Measurements from ENCODE around the gene ENOX2. TPM values are rescaled to one million over a fixed set of nuclear protein-coding genes. Genes with fewer than 3 reads are reported as not detected.

The ENOX2 gene
- polyA plus RNA-seq, 3 donors: 18.3 to 19.4 (median 18.8) TPM

DNA sequence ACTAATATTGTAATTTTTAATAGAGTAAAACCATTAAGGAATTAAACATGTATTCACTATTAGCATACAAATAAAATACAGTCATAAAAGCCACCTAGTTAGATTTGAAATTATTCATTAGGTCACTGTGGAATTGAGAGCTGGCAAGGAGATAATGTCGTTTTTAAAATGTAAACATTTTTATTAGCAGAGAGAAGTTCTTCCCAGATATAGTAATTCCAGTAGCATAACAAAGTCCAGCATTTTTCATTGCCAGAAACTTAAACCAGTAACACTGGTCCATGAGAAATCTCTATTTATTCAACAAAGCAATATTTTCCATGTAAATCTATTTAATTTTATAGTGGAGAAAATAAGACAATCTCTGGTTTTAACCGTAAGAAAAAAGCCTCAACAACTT is 17.5 kb downstream of the ENOX2 start:
- no peak for DNase-seq (ENCODE audit: low read depth in 3 of 3, low spot score in 2 of 3)

DNA sequence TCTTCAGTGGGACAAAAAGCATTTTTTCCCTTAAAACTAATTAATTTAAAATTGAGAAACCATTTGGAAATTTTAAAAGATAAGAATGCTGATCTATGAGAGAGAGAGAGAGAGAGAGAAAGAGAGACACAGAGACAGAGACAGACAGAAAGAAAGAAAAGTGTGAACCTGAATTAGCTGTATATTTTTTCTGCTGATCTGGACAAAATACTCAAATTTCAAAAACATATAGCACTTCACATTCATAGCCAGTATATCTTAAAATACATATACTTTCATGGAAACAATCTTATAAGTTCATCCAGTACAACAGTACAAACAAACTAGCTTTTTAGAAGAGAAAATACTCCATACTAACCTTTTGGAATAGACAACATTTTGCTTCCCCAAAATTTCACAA is 18.4 kb downstream of the ENOX2 start:
- DNase-seq (ENCODE audit: low read depth in 3 of 3, low spot score in 2 of 3): no peak

DNA sequence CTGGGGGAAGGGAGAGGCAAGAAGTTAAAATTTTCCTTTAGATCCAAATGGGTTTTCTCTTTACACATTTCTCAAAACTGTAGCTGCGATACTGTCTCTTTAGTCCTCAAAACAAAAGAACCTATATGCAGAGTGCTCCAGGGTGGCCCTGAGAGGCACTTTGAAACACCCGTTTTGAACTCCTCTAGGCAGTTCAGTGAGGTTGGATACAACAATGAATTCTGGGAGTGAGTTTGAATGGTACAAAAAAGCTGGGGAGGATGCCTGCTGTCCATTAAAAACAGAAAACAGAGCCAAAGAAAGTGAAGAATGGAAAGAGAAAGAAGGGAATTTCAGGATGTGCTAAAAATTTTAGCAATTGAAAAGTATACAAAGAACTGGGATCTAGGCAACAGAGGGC is 23.1 kb downstream of the ENOX2 start:
- DNase-seq (ENCODE audit: low read depth in 3 of 3, low spot score in 2 of 3): no peak

- no peak for DNase-seq (ENCODE audit: low read depth in 3 of 3, low spot score in 2 of 3)
These were observed 24.4 kb downstream of the ENOX2 start for GRCh38 chrX:130878350-130879341.

- no peak for DNase-seq (ENCODE audit: low read depth in 3 of 3, low spot score in 2 of 3)
These were observed 25.1 kb downstream of the ENOX2 start for GRCh38 chrX:130877892-130878341.

DNA sequence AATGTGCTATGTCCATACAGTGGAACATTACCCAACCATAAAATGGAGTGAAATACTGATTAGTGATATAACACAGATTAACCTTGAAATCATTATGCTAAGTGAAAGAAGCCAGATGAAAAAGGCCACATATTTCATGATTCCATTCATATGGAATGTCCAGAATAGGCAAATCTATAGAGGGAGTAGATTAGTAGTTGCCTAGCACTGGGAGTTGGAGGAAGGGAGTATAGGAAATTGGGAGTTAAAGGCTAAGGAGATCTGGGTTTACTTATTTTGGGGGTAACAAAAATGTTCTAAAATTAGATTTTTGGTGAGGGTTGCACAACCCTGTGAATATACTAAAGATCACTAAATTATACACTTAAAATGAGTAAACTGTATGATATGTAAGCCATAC is 26.8 kb downstream of the ENOX2 start:
- no peak for DNase-seq (ENCODE audit: low read depth in 3 of 3, low spot score in 2 of 3)

GRCh38 chrX:130874751-130875150 is 28.3 kb downstream of the ENOX2 start:
- no peak for DNase-seq (ENCODE audit: low read depth in 3 of 3, low spot score in 2 of 3)

- DNase-seq (ENCODE audit: low read depth in 3 of 3, low spot score in 2 of 3): no peak
These were observed 33.8 kb downstream of the ENOX2 start for GRCh38 chrX:130869239-130869638.

DNA sequence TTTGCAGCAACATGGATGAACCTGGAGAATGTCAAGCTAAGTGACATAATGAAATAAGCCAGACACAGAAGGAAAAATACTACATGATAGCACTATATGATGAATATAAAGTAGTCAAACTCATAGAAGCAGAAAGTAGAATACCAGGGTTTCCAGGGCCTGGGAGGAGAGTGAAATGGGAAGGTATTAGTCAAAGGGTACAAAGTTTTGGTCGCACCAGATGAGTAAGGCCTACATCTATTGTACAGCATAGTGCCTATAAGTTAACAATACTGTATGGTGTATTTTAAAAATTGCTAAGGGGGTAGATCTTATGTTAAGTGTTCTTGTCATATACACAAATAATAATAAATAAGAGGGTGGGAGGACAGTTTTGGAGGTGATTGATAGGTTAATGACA is 41.5 kb downstream of the ENOX2 start:
- no peak for DNase-seq (ENCODE audit: low read depth in 3 of 3, low spot score in 2 of 3)

DNA sequence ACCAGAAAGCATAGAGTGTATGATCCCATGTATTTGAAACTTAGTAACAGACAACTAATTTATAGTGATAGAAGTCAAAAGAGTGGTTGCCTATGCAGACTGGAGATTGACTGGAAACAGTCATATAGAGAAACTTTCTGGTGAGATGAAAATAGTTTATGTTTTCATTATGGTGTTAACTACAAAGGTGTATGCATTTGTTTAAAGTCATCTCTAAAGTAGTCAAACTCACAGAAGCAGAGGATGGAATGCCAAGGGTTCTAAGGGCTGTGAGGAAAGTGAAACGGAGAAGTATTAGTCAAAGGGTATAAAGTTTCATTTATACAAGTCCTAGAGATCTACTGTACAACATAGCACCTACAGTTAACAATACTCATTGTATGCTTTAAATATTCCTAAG is 45.8 kb downstream of the ENOX2 start:
- DNase-seq (ENCODE audit: low read depth in 3 of 3, low spot score in 2 of 3): no peak

GRCh38 chrX:130851569-130851968 is 51.4 kb downstream of the ENOX2 start:
- DNase-seq (ENCODE audit: low read depth in 3 of 3, low spot score in 2 of 3): no peak

- no peak for DNase-seq (ENCODE audit: low read depth in 3 of 3, low spot score in 2 of 3)
These were observed 54.2 kb downstream of the ENOX2 start for GRCh38 chrX:130848763-130849162.

GRCh38 chrX:130846746-130847145 is 56.3 kb downstream of the ENOX2 start:
- DNase-seq (ENCODE audit: low read depth in 3 of 3, low spot score in 2 of 3): no peak

DNA sequence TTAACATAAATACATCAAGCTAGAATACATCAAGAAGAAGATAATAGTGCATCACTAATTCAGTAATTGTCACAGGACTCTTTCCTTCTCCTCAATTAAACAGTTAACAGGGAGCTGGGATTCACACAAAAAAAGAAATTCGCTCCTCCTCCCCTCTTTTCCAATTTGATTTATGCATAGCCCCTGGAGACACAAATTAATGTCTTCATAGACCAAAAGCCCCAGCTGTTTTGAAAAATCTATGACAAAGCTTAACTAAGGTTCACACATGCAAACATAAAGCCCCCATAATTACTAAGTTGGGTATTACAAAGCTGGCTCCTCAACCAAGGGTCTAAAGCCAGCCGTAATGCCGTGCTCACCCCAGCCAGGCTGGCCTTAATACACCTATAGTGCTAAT is 61.2 kb downstream of the ENOX2 start:
- peak in 1 of 3 donors; percentile 12 for DNase-seq (ENCODE audit: low read depth in 3 of 3, low spot score in 2 of 3)

GRCh38 chrX:130840345-130840744 is 62.7 kb downstream of the ENOX2 start:
- DNase-seq (ENCODE audit: low read depth in 3 of 3, low spot score in 2 of 3): no peak

GRCh38 chrX:130836447-130836846 is 66.6 kb downstream of the ENOX2 start:
- DNase-seq (ENCODE audit: low read depth in 3 of 3, low spot score in 2 of 3): no peak

DNA sequence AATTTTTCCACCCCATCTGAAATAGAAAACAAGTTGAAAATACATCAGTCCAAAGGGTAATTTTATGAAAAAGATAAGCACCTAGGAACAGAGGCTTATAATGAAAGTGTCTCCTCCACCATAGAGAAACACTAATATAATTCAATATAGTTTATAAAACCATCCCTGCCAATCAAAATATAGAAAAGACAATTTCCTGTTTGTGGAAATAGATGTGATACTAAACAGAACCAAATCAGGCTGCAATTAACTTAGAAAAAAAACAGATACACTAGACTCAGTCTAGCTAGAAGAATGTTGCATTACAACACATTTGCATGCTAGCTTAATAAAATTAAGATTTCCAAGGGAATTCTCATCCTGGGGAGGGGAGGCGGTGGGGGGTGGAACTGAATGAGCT is 68.2 kb downstream of the ENOX2 start:
- no peak for DNase-seq (ENCODE audit: low read depth in 3 of 3, low spot score in 2 of 3)

GRCh38 chrX:130834149-130834548 is 68.9 kb downstream of the ENOX2 start:
- no peak for DNase-seq (ENCODE audit: low read depth in 3 of 3, low spot score in 2 of 3)

DNA sequence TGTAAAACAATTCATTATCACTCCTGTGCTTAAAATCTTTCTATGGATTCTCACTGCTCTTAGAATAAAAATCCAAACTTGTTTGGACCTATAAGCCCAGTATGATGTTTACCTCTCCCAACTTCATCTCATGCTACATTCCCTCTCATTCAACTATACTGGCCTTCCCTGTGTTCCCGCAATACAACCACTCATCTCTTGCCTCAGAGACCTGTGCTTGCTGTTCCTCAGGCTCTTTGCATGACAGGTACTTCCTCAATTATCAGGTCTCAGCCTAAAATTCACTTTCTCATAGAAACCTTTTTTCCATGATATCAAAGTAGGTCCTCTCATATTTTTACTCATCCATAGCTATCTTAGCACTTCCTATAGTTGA is 71.7 kb downstream of the ENOX2 start:
- DNase-seq (ENCODE audit: low read depth in 3 of 3, low spot score in 2 of 3): no peak

DNA sequence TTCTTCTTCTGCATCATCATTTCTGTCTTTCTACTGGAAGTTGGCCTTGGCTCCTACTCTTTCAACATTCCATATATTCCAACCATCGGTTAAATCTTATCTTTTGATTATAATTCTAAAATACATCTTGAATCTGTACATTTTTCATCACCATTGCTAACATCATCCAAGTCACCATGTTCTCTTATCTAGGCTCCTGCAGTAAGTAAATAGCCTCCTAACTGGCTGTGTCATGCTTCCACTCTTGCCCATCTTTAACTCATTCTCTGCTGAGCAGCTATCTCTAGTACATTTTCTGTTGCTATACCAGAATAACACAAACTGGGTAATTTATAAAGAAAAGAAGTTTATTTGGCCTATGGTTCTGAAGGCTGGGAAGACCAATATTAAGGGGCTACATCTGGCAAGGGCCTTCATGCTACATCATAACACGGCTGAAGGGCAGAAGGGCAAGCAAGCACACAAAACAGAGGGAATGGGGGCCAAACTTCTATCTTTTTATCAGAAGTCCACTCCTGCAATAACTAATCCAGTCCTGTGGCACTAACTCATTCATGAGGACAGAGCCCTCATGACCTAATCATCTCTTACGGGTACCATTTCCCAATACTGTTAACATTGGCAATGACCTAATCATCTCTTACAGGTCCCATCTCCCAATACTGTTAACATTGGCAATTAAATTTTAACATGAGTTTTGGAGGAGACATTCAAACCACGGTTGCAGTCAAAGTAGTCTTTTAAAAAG is 72.2 kb downstream of the ENOX2 start:
- no peak for DNase-seq (ENCODE audit: low read depth in 3 of 3, low spot score in 2 of 3)

Data from right renal cortex interstitium (tissue), 3 donors.